SK-N-MC (cell line): Measurements from ENCODE around the gene PPP1R1A.

Experiments
- EZH2 ChIP-seq: fragments of 200-600 bp; sonication (generic); IDR thresholded peaks from one replicate; pipeline ENCODE4 v1.6.1; 2017; ENCODE audit warnings: antibody characterized with exemption
- FOXP2 ChIP-seq: optimal IDR thresholded peaks from 2 replicates; pipeline ENCODE3; 2011; ENCODE audit warnings: mild to moderate bottlenecking, moderate library complexity; ENCODE audit not compliant: insufficient read depth; ENCODE audit errors: extremely low read length, control extremely low read depth
- POLR2AphosphoS5 ChIP-seq: IDR thresholded peaks from 2 replicates; pipeline ENCODE4 v1.6.1; 2012; ENCODE audit warnings: mild to moderate bottlenecking, low read depth, low read length, borderline replicate concordance

DNA sequence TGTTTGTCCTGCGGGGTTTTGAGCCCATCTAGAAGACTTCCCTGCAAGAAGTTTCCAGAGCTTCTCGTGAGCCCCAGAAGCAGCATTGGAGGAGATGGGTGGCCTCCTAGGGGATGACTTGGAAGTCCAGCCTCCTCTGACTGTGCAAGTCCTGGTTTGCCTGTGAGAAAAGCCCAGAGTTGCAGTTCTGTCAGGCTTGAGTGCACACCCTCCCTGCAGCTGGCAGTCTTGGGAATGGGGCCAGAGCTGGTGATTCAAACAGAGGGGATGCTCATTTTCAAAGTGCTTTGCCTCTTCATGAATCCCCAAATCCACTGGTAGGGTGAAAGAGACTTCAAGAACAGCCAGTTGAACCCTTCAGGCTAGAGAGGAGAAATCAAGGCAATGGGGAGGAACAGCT lies 3.9 kb upstream of the PPP1R1A start:
- TF ChIP-seq EZH2 (no peak), POLR2AphosphoS5 (no peak), FOXP2 (no peak)
